Effector memory CD8-positive, alpha-beta T cell (primary cell): Measurements from ENCODE around the gene ARVCF.
A peak's percentile ranks its signal among the peaks of the same experiment; 100 is the strongest.

ENCODE experiments used
- ATAC-seq: fragments of 150-1000 bp; cut with Tn5 transposase; replicated peaks from 2 replicates; pipeline ENCODE4 v1.10.0; 2021; ENCODE audit warnings: mild to moderate bottlenecking, moderate library complexity
- DNase-seq, 3 experiments: peaks; one replicate each; pipeline ENCODE4 v3.0.0; 2021
- H3K27ac Mint-ChIP-seq, 2 donors: one replicate each; pipeline ENCODE4 v1.8.0; 2022; ENCODE audit warnings: mild to moderate bottlenecking in 2 of 2, mixed read lengths in 2 of 2, moderate library complexity in 2 of 2
- H3K27me3 Mint-ChIP-seq, 2 donors: one replicate each; pipeline ENCODE4 v1.8.0; 2022; ENCODE audit warnings: mixed read lengths in 2 of 2
- H3K36me3 Mint-ChIP-seq: one replicate; pipeline ENCODE4 v1.8.0; 2022; ENCODE audit warnings: mild to moderate bottlenecking, moderate library complexity, mixed read lengths; ENCODE audit not compliant: insufficient read depth
- H3K4me1 Mint-ChIP-seq, 2 donors: one replicate each; pipeline ENCODE4 v1.8.0; 2022; ENCODE audit warnings: low read depth in 2 of 2, mixed read lengths in 2 of 2
- H3K4me3 Mint-ChIP-seq, 2 donors: one replicate each; pipeline ENCODE4 v1.8.0; 2022; ENCODE audit warnings: mild to moderate bottlenecking in 2 of 2, mixed read lengths in 2 of 2, moderate library complexity in 2 of 2
- H3K9me3 Mint-ChIP-seq, 2 donors: one replicate each; pipeline ENCODE4 v1.8.0; 2022; ENCODE audit warnings: mixed read lengths in 2 of 2

ARVCF gene

GRCh38 chr22:19959043-19959586 is 57.5 kb downstream of the ARVCF start:
- ATAC-seq (no peak), DNase-seq (no peak)
- no peaks in the 10 kb centered on the region for H3K36me3 Mint-ChIP-seq
- no peaks in the 10 kb centered on the region for H3K9me3 Mint-ChIP-seq
- peaks cover 16 to 17% of the 10 kb centered on the region in 2 donors for H3K4me1 Mint-ChIP-seq
- H3K4me3 Mint-ChIP-seq: no peak overlapping the region
- H3K27me3 Mint-ChIP-seq: no peaks in the 10 kb centered on the region
- no peak overlapping the region for H3K27ac Mint-ChIP-seq

GRCh38 chr22:19958083-19959042 is 58.3 kb downstream of the ARVCF start:
- H3K4me1 Mint-ChIP-seq: peaks cover 19 to 23% of the 10 kb centered on the region in 2 donors
- no peak overlapping the region for H3K4me3 Mint-ChIP-seq
- H3K9me3 Mint-ChIP-seq: no peaks in the 10 kb centered on the region
- H3K27ac Mint-ChIP-seq: no peak overlapping the region
- no peak for DNase-seq
- no peaks in the 10 kb centered on the region for H3K27me3 Mint-ChIP-seq
- H3K36me3 Mint-ChIP-seq: no peaks in the 10 kb centered on the region
- no peak for ATAC-seq

GRCh38 chr22:19957445-19957844 is 59.2 kb downstream of the ARVCF start:
- no peaks in the 10 kb centered on the region for H3K36me3 Mint-ChIP-seq
- ATAC-seq (no peak), DNase-seq (no peak)
- H3K4me3 Mint-ChIP-seq: no peak overlapping the region
- peaks cover 17 to 23% of the 10 kb centered on the region in 2 donors for H3K4me1 Mint-ChIP-seq
- no peaks in the 10 kb centered on the region for H3K27me3 Mint-ChIP-seq
- H3K27ac Mint-ChIP-seq: peak overlapping the region; percentile 38 to 91
- H3K9me3 Mint-ChIP-seq: no peaks in the 10 kb centered on the region

GRCh38 chr22:19955241-19956128 is 61.1 kb downstream of the ARVCF start:
- H3K27ac Mint-ChIP-seq: peak overlapping the region; percentile 89 to 91
- no peaks in the 10 kb centered on the region for H3K36me3 Mint-ChIP-seq
- H3K27me3 Mint-ChIP-seq: no peaks in the 10 kb centered on the region
- DNase-seq (peak in 1 of 3 experiments; percentile 24), ATAC-seq (peak; percentile 78)
- peak overlapping the region; percentile 67 to 78 for H3K4me3 Mint-ChIP-seq
- H3K9me3 Mint-ChIP-seq: no peaks in the 10 kb centered on the region
- peaks cover 22 to 24% of the 10 kb centered on the region in 2 donors for H3K4me1 Mint-ChIP-seq

- H3K4me3 Mint-ChIP-seq: no peak overlapping the region
- H3K27ac Mint-ChIP-seq: peak overlapping the region in 1 of 2 donors; percentile 55
- DNase-seq (no peak), ATAC-seq (no peak)
- peaks cover 12% of the 10 kb centered on the region for H3K36me3 Mint-ChIP-seq
- H3K27me3 Mint-ChIP-seq: no peaks in the 10 kb centered on the region
- H3K4me1 Mint-ChIP-seq: peaks cover 32 to 36% of the 10 kb centered on the region in 2 donors
- no peaks in the 10 kb centered on the region for H3K9me3 Mint-ChIP-seq
These were observed 65.3 kb downstream of the ARVCF start for GRCh38 chr22:19951346-19951745.

GRCh38 chr22:19948057-19948760 is 68.4 kb downstream of the ARVCF start:
- Mint-ChIP-seq H3K4me1 (peaks cover 21 to 25% of the 10 kb centered on the region in 2 donors), H3K27ac (no peak overlapping the region), H3K27me3 (no peaks in the 10 kb centered on the region), H3K36me3 (peaks cover 12% of the 10 kb centered on the region), H3K4me3 (no peak overlapping the region), H3K9me3 (no peaks in the 10 kb centered on the region)
- no peak for ATAC-seq
- DNase-seq: no peak

GRCh38 chr22:19943082-19944026 is 73.3 kb downstream of the ARVCF start:
- peak overlapping the region; percentile 92 to 93 for H3K4me3 Mint-ChIP-seq
- DNase-seq: no peak
- H3K27me3 Mint-ChIP-seq: no peaks in the 10 kb centered on the region
- H3K9me3 Mint-ChIP-seq: no peaks in the 10 kb centered on the region
- H3K27ac Mint-ChIP-seq: peak overlapping the region; percentile 94 to 96
- H3K4me1 Mint-ChIP-seq: peaks cover 40 to 53% of the 10 kb centered on the region in 2 donors
- ATAC-seq: no peak
- H3K36me3 Mint-ChIP-seq: peaks cover 13% of the 10 kb centered on the region

GRCh38 chr22:19942157-19943081 is 74.2 kb downstream of the ARVCF start:
- Mint-ChIP-seq H3K9me3 (no peaks in the 10 kb centered on the region), H3K36me3 (peaks cover 13% of the 10 kb centered on the region), H3K4me3 (peak overlapping the region; percentile 92 to 93), H3K4me1 (peaks cover 37 to 48% of the 10 kb centered on the region in 2 donors), H3K27ac (peak overlapping the region; percentile 94 to 96), H3K27me3 (no peaks in the 10 kb centered on the region)
- peak; percentile 24 for ATAC-seq
- DNase-seq: no peak

- H3K27me3 Mint-ChIP-seq: no peaks in the 10 kb centered on the region
- ATAC-seq (peak; percentile 94), DNase-seq (peak; percentile 59 to 61 (median 60))
- H3K9me3 Mint-ChIP-seq: peaks cover 2 to 5% of the 10 kb centered on the region in 2 donors
- H3K4me1 Mint-ChIP-seq: peaks cover 32 to 43% of the 10 kb centered on the region in 2 donors
- H3K27ac Mint-ChIP-seq: peak within 1 kb of the TSS; percentile 94 to 96
- peaks cover 6% of the 10 kb centered on the region for H3K36me3 Mint-ChIP-seq
- peak within 1 kb of the TSS; percentile 92 to 93 for H3K4me3 Mint-ChIP-seq
These were observed 75.1 kb downstream of the ARVCF start, which contains the start of the genes COMT and TXNRD2 for GRCh38 chr22:19941365-19942082. COMT (plus strand) TSS chr22:19941772; CDS start chr22:19962527, 20,755 bp downstream. TXNRD2 (minus strand) TSS chr22:19941818; CDS start chr22:19941803, 15 bp downstream.

GRCh38 chr22:19940536-19941364 is 75.9 kb downstream of the ARVCF start:
- Mint-ChIP-seq H3K9me3 (peaks cover 7 to 8% of the 10 kb centered on the region in 2 donors), H3K27ac (peak overlapping the region; percentile 94 to 96), H3K4me3 (peak overlapping the region; percentile 92 to 93), H3K36me3 (peaks cover 6% of the 10 kb centered on the region), H3K27me3 (no peaks in the 10 kb centered on the region), H3K4me1 (peaks cover 32 to 43% of the 10 kb centered on the region in 2 donors)
- ATAC-seq: no peak
- DNase-seq: no peak
